ENCODE measurements around the gene ABCA13.

The ABCA13 gene

GRCh38 chr7:48225101-48225500 lies 53.8 kb downstream of the ABCA13 start:
- peaks cover 6% of the 10 kb centered on the region for H3K27me3 Mint-ChIP-seq (ENCODE audit: low read depth)
- no peaks in the 10 kb centered on the region for H3K36me3 Mint-ChIP-seq (ENCODE audit: low read depth)
- H3K4me1 Mint-ChIP-seq (ENCODE audit: low read depth), result no peaks in the 10 kb centered on the region
- no peak for DNase-seq (ENCODE audit: low spot score)
- no peak overlapping the region for H3K4me3 Mint-ChIP-seq
- H3K9me3 Mint-ChIP-seq, result no peaks in the 10 kb centered on the region
- H3K27ac Mint-ChIP-seq, result no peak overlapping the region

- H3K27me3 Mint-ChIP-seq (ENCODE audit: low read depth), result peaks cover 19% of the 10 kb centered on the region
- H3K4me1 Mint-ChIP-seq (ENCODE audit: low read depth), result no peaks in the 10 kb centered on the region
- H3K4me3 Mint-ChIP-seq, result no peak overlapping the region
- no peaks in the 10 kb centered on the region for H3K36me3 Mint-ChIP-seq (ENCODE audit: low read depth)
- H3K27ac Mint-ChIP-seq, result no peak overlapping the region
- H3K9me3 Mint-ChIP-seq, result peaks cover 12% of the 10 kb centered on the region
- no peak for DNase-seq (ENCODE audit: low spot score)
Measured at GRCh38 chr7:48237354-48237753, 66.1 kb downstream of the ABCA13 start.

GRCh38 chr7:48242846-48243245 lies 71.6 kb downstream of the ABCA13 start:
- no peaks in the 10 kb centered on the region for H3K9me3 Mint-ChIP-seq
- no peak overlapping the region for H3K27ac Mint-ChIP-seq
- no peak overlapping the region for H3K4me3 Mint-ChIP-seq
- H3K36me3 Mint-ChIP-seq (ENCODE audit: low read depth), result no peaks in the 10 kb centered on the region
- no peaks in the 10 kb centered on the region for H3K4me1 Mint-ChIP-seq (ENCODE audit: low read depth)
- peaks cover 39% of the 10 kb centered on the region for H3K27me3 Mint-ChIP-seq (ENCODE audit: low read depth)
- DNase-seq (ENCODE audit: low spot score), result no peak

- DNase-seq (ENCODE audit: low spot score), result no peak
- H3K9me3 Mint-ChIP-seq, result no peaks in the 10 kb centered on the region
- no peak overlapping the region for H3K27ac Mint-ChIP-seq
- no peak overlapping the region for H3K4me3 Mint-ChIP-seq
- no peaks in the 10 kb centered on the region for H3K4me1 Mint-ChIP-seq (ENCODE audit: low read depth)
- peaks cover 41% of the 10 kb centered on the region for H3K27me3 Mint-ChIP-seq (ENCODE audit: low read depth)
- H3K36me3 Mint-ChIP-seq (ENCODE audit: low read depth), result no peaks in the 10 kb centered on the region
Measured at GRCh38 chr7:48244864-48245271, 73.6 kb downstream of the ABCA13 start.

GRCh38 chr7:48245751-48246472 lies 74.7 kb downstream of the ABCA13 start:
- H3K4me3 Mint-ChIP-seq, result no peak overlapping the region
- H3K36me3 Mint-ChIP-seq (ENCODE audit: low read depth), result no peaks in the 10 kb centered on the region
- no peak for DNase-seq (ENCODE audit: low spot score)
- no peak overlapping the region for H3K27ac Mint-ChIP-seq
- no peaks in the 10 kb centered on the region for H3K9me3 Mint-ChIP-seq
- H3K27me3 Mint-ChIP-seq (ENCODE audit: low read depth), result peaks cover 38% of the 10 kb centered on the region
- no peaks in the 10 kb centered on the region for H3K4me1 Mint-ChIP-seq (ENCODE audit: low read depth)

- peaks cover 15% of the 10 kb centered on the region for H3K4me1 Mint-ChIP-seq (ENCODE audit: low read depth)
- H3K27me3 Mint-ChIP-seq (ENCODE audit: low read depth), result peaks cover 17% of the 10 kb centered on the region
- H3K36me3 Mint-ChIP-seq (ENCODE audit: low read depth), result no peaks in the 10 kb centered on the region
- H3K9me3 Mint-ChIP-seq, result peaks cover 3% of the 10 kb centered on the region
- DNase-seq (ENCODE audit: low spot score), result no peak
- H3K27ac Mint-ChIP-seq, result no peak overlapping the region
- H3K4me3 Mint-ChIP-seq, result no peak overlapping the region
Measured at GRCh38 chr7:48249166-48249565, 77.9 kb downstream of the ABCA13 start.

- no peaks in the 10 kb centered on the region for H3K36me3 Mint-ChIP-seq (ENCODE audit: low read depth)
- peaks cover 3% of the 10 kb centered on the region for H3K9me3 Mint-ChIP-seq
- DNase-seq (ENCODE audit: low spot score), result no peak
- no peak overlapping the region for H3K27ac Mint-ChIP-seq
- H3K27me3 Mint-ChIP-seq (ENCODE audit: low read depth), result peaks cover 9% of the 10 kb centered on the region
- H3K4me3 Mint-ChIP-seq, result no peak overlapping the region
- H3K4me1 Mint-ChIP-seq (ENCODE audit: low read depth), result peaks cover 20% of the 10 kb centered on the region
Measured at GRCh38 chr7:48250441-48250951, 79.2 kb downstream of the ABCA13 start.

GRCh38 chr7:48251766-48252165 lies 80.5 kb downstream of the ABCA13 start:
- Mint-ChIP-seq H3K4me3 (no peak overlapping the region), H3K4me1 (ENCODE audit: low read depth) (peaks cover 21% of the 10 kb centered on the region), H3K9me3 (peaks cover 4% of the 10 kb centered on the region), H3K27ac (peak overlapping the region; percentile 71), H3K36me3 (ENCODE audit: low read depth) (no peaks in the 10 kb centered on the region), H3K27me3 (ENCODE audit: low read depth) (peaks cover 2% of the 10 kb centered on the region)
- DNase-seq (ENCODE audit: low spot score), result no peak

GRCh38 chr7:48252995-48253394 lies 81.7 kb downstream of the ABCA13 start:
- peaks cover 26% of the 10 kb centered on the region for H3K4me1 Mint-ChIP-seq (ENCODE audit: low read depth)
- H3K27me3 Mint-ChIP-seq (ENCODE audit: low read depth), result peaks cover 2% of the 10 kb centered on the region
- H3K9me3 Mint-ChIP-seq, result peaks cover 9% of the 10 kb centered on the region
- no peak overlapping the region for H3K4me3 Mint-ChIP-seq
- no peak overlapping the region for H3K27ac Mint-ChIP-seq
- no peak for DNase-seq (ENCODE audit: low spot score)
- H3K36me3 Mint-ChIP-seq (ENCODE audit: low read depth), result peaks cover 2% of the 10 kb centered on the region

GRCh38 chr7:48255046-48255445 lies 83.8 kb downstream of the ABCA13 start:
- Mint-ChIP-seq H3K9me3 (peaks cover 9% of the 10 kb centered on the region), H3K4me1 (ENCODE audit: low read depth) (peaks cover 26% of the 10 kb centered on the region), H3K4me3 (peak overlapping the region; percentile 1), H3K27me3 (ENCODE audit: low read depth) (no peaks in the 10 kb centered on the region), H3K27ac (peak overlapping the region; percentile 27), H3K36me3 (ENCODE audit: low read depth) (peaks cover 2% of the 10 kb centered on the region)
- peak; percentile 37 for DNase-seq (ENCODE audit: low spot score)

GRCh38 chr7:48259463-48260280 lies 88.4 kb downstream of the ABCA13 start:
- H3K27me3 Mint-ChIP-seq (ENCODE audit: low read depth), result peaks cover 24% of the 10 kb centered on the region
- no peak overlapping the region for H3K4me3 Mint-ChIP-seq
- H3K27ac Mint-ChIP-seq, result no peak overlapping the region
- peaks cover 11% of the 10 kb centered on the region for H3K4me1 Mint-ChIP-seq (ENCODE audit: low read depth)
- no peak for DNase-seq (ENCODE audit: low spot score)
- H3K36me3 Mint-ChIP-seq (ENCODE audit: low read depth), result peaks cover 2% of the 10 kb centered on the region
- peaks cover 7% of the 10 kb centered on the region for H3K9me3 Mint-ChIP-seq

GRCh38 chr7:48261696-48262095 lies 90.4 kb downstream of the ABCA13 start:
- peaks cover 32% of the 10 kb centered on the region for H3K27me3 Mint-ChIP-seq (ENCODE audit: low read depth)
- peaks cover 8% of the 10 kb centered on the region for H3K4me1 Mint-ChIP-seq (ENCODE audit: low read depth)
- no peak overlapping the region for H3K4me3 Mint-ChIP-seq
- peaks cover 6% of the 10 kb centered on the region for H3K9me3 Mint-ChIP-seq
- no peak for DNase-seq (ENCODE audit: low spot score)
- H3K27ac Mint-ChIP-seq, result no peak overlapping the region
- peaks cover 2% of the 10 kb centered on the region for H3K36me3 Mint-ChIP-seq (ENCODE audit: low read depth)

GRCh38 chr7:48262606-48263310 lies 91.5 kb downstream of the ABCA13 start:
- Mint-ChIP-seq H3K27me3 (ENCODE audit: low read depth) (peaks cover 32% of the 10 kb centered on the region), H3K27ac (no peak overlapping the region), H3K9me3 (no peaks in the 10 kb centered on the region), H3K4me3 (no peak overlapping the region), H3K36me3 (ENCODE audit: low read depth) (no peaks in the 10 kb centered on the region), H3K4me1 (ENCODE audit: low read depth) (peaks cover 4% of the 10 kb centered on the region)
- no peak for DNase-seq (ENCODE audit: low spot score)

GRCh38 chr7:48263311-48263650 lies 92.0 kb downstream of the ABCA13 start:
- H3K9me3 Mint-ChIP-seq, result no peaks in the 10 kb centered on the region
- H3K4me3 Mint-ChIP-seq, result no peak overlapping the region
- no peak overlapping the region for H3K27ac Mint-ChIP-seq
- H3K36me3 Mint-ChIP-seq (ENCODE audit: low read depth), result no peaks in the 10 kb centered on the region
- H3K27me3 Mint-ChIP-seq (ENCODE audit: low read depth), result peaks cover 33% of the 10 kb centered on the region
- no peak for DNase-seq (ENCODE audit: low spot score)
- H3K4me1 Mint-ChIP-seq (ENCODE audit: low read depth), result peaks cover 4% of the 10 kb centered on the region
